HCT116 (cell line): ENCODE results near the gene STK11. TPM values are rescaled to one million over a fixed set of nuclear protein-coding genes. Genes with fewer than 3 reads are reported as not detected.
A peak's percentile ranks its signal among the peaks of the same experiment; 100 is the strongest.

ENCODE experiments used
- ATAC-seq: fragments of 200-7000 bp; cut with Tn5 transposase; 2 replicates; pipeline ENCODE4 v1.9.1; 2020; ENCODE audit warnings: mild to moderate bottlenecking, moderate library complexity
- BruUV-seq: library from RNA; stranded (reverse); fragments of 400-500 nt; replicated peaks from 2 replicates; lab custom pipeline; 2021; lab: Mats Ljungman, UMichigan
- CTCF ChIA-PET: fragments of 300-600 bp; sonication (Branson Sonifier 250); formaldehyde crosslinking; loops from one replicate; lab custom pipeline; 2021; ENCODE audit warnings: antibody characterized with exemption; lab: Charles Lee
- POLR2A ChIA-PET: fragments of 300-600, 350-600 bp; sonication (Branson Sonifier 250); formaldehyde crosslinking; loops from one replicate; lab custom pipeline; 2021; ENCODE audit warnings: antibody characterized with exemption; lab: Charles Lee
- RAD21 ChIA-PET, 2 experiments: fragments of 300-600 bp; sonication (Branson Sonifier 250); formaldehyde crosslinking; loops; one replicate each; lab custom pipeline; 2023; ENCODE audit warnings: low total read pairs in 2 of 2; ENCODE audit not compliant: uncharacterized antibody in 2 of 2, unreplicated experiment in 2 of 2, low non-redundant PET in 1 of 2; lab: Charles Lee
- DNase-seq: peaks from one replicate; pipeline ENCODE4 v3.0.0-alpha.2; 2010; ENCODE audit warnings: low read depth, low spot score
- H2AFZ ChIP-seq: fragments of 200-600 bp; shearing (Covaris generic), sonication (generic); 2 replicates; pipeline ENCODE4 v1.6.1; 2017; ENCODE audit warnings: low read depth, mixed run types, mixed read lengths, antibody characterized with exemption, low read length; ENCODE audit not compliant: poor library complexity, severe bottlenecking
- H3K27ac ChIP-seq: 2 replicates; pipeline ENCODE4 v1.5.1; 2012; ENCODE audit warnings: low read depth, low read length
- H3K27me3 ChIP-seq: fragments of 200-600 bp; sonication (generic); 2 replicates; pipeline ENCODE4 v1.6.1; 2016; ENCODE audit warnings: mixed run types, low read length, mixed read lengths; ENCODE audit not compliant: insufficient read depth
- H3K36me3 ChIP-seq, 2 experiments: fragments of 200-500 bp in 1 of 2; fragments of 200-600 bp in 1 of 2; sonication (Bioruptor generic) in 1 of 2; sonication (generic) in 1 of 2; 2 replicates each; pipeline versions ENCODE4 v1.5.1 to v1.6.1; 2014 to 2016; ENCODE audit warnings: low read length in 2 of 2, inconsistent platforms in 1 of 2, mixed read lengths in 1 of 2, mixed run types in 1 of 2; ENCODE audit not compliant: insufficient read depth in 2 of 2, control insufficient read depth in 1 of 2
- H3K4me1 ChIP-seq, 2 experiments: fragments of 200-600 bp in 1 of 2; sonication (generic) in 1 of 2; 2 replicates each; pipeline versions ENCODE4 v1.5.1 to v1.6.1; 2012 to 2017; ENCODE audit warnings: low read length in 2 of 2, inconsistent platforms in 1 of 2, mild to moderate bottlenecking in 1 of 2, mixed read lengths in 1 of 2, mixed run types in 1 of 2, moderate library complexity in 1 of 2; ENCODE audit not compliant: insufficient read depth in 2 of 2, control insufficient read depth in 1 of 2
- H3K4me2 ChIP-seq: fragments of 200-600 bp; sonication (generic); 2 replicates; pipeline ENCODE4 v1.6.1; 2017; ENCODE audit warnings: mixed run types, low read length, mixed read lengths
- H3K4me3 ChIP-seq, 2 experiments: fragments of 200-600 bp in 1 of 2; sonication (generic) in 1 of 2; replicated peaks in 1 of 2; 2 replicates each; pipeline ENCODE4 v1.5.1; 2011 to 2016; ENCODE audit warnings: low read length in 2 of 2, control low read depth in 1 of 2, low read depth in 1 of 2, mild to moderate bottlenecking in 1 of 2, mixed read lengths in 1 of 2, mixed run types in 1 of 2
- H3K79me2 ChIP-seq: fragments of 200-600 bp; sonication (generic); 2 replicates; pipeline ENCODE4 v1.6.1; 2017; ENCODE audit warnings: mild to moderate bottlenecking, mixed run types, low read length, moderate library complexity, mixed read lengths; ENCODE audit not compliant: insufficient read depth
- H3K9ac ChIP-seq: fragments of 200-600 bp; sonication (generic); 2 replicates; pipeline ENCODE4 v1.6.1; 2016; ENCODE audit warnings: low read length, mixed read lengths
- H3K9me2 ChIP-seq: fragments of 200-600 bp; sonication (generic), shearing (Covaris generic); 2 replicates; pipeline ENCODE4 v1.6.1; 2017; ENCODE audit warnings: mixed run types, mild to moderate bottlenecking, moderate library complexity; ENCODE audit not compliant: insufficient read depth
- H3K9me3 ChIP-seq, 2 experiments: fragments of 200-500 bp in 1 of 2; fragments of 200-600 bp in 1 of 2; sonication (Bioruptor generic) in 1 of 2; sonication (generic) in 1 of 2; 2 replicates each; pipeline ENCODE4 v1.6.1; 2014 to 2017; ENCODE audit warnings: low read length in 2 of 2, mixed read lengths in 2 of 2, inconsistent platforms in 1 of 2, low read depth in 1 of 2, mild to moderate bottlenecking in 1 of 2, mixed run types in 1 of 2, moderate library complexity in 1 of 2; ENCODE audit not compliant: control insufficient read depth in 1 of 2, insufficient read depth in 1 of 2
- H4K20me1 ChIP-seq: fragments of 200-600 bp; sonication (generic), shearing (Covaris generic); 2 replicates; pipeline ENCODE4 v1.6.1; 2017; ENCODE audit warnings: mixed run types, mild to moderate bottlenecking, moderate library complexity; ENCODE audit not compliant: insufficient read depth
- ATF3 ChIP-seq: IDR thresholded peaks from 2 replicates; pipeline ENCODE4 v1.6.1; 2012
- CBX3 ChIP-seq: IDR thresholded peaks from 2 replicates; pipeline ENCODE4 v1.6.1; 2012; ENCODE audit warnings: low read depth
- CTCF ChIP-seq, 3 experiments: fragments of 200-600 bp in 1 of 3; sonication (generic) in 1 of 3; IDR thresholded peaks in 2 of 3; conservative IDR thresholded peaks in 1 of 3; 2 replicates each; pipeline ENCODE4 v1.5.1; 2012 to 2017; ENCODE audit warnings: low read depth in 2 of 3, low read length in 2 of 3, antibody characterized with exemption in 1 of 3, borderline replicate concordance in 1 of 3, control low read depth in 1 of 3, mild to moderate bottlenecking in 1 of 3, mixed read lengths in 1 of 3, mixed run types in 1 of 3, moderate library complexity in 1 of 3; ENCODE audit not compliant: insufficient read depth in 1 of 3
- EGR1 ChIP-seq: IDR thresholded peaks from 2 replicates; pipeline ENCODE4 v1.6.1; 2012; ENCODE audit warnings: low read depth
- ELF1 ChIP-seq: IDR thresholded peaks from 2 replicates; pipeline ENCODE4 v1.6.1; 2012; ENCODE audit warnings: low read depth, borderline replicate concordance
- EZH2 ChIP-seq: fragments of 200-600 bp; sonication (generic); IDR thresholded peaks from 2 replicates; pipeline ENCODE4 v1.6.1; 2017; ENCODE audit warnings: antibody characterized with exemption, mixed run types
- EZH2phosphoT487 ChIP-seq: fragments of 200-600 bp; IDR thresholded peaks from 2 replicates; pipeline ENCODE4 v1.6.1; 2018; ENCODE audit warnings: antibody characterized with exemption, borderline replicate concordance
- FOSL1 ChIP-seq: IDR thresholded peaks from 2 replicates; pipeline ENCODE4 v1.6.1; 2012; ENCODE audit warnings: low read depth
- JUND ChIP-seq: IDR thresholded peaks from 2 replicates; pipeline ENCODE4 v1.6.1; 2012
- MAX ChIP-seq: IDR thresholded peaks from 2 replicates; pipeline ENCODE4 v1.6.1; 2012
- POLR2A ChIP-seq: IDR thresholded peaks from 2 replicates; pipeline ENCODE4 v1.7.0; 2011; ENCODE audit warnings: borderline replicate concordance; ENCODE audit not compliant: insufficient read depth, insufficient read length; ENCODE audit errors: extremely low read depth
- RAD21 ChIP-seq: IDR thresholded peaks from 2 replicates; pipeline ENCODE4 v1.6.1; 2012; ENCODE audit warnings: low read depth, mild to moderate bottlenecking
- SIN3A ChIP-seq: IDR thresholded peaks from 2 replicates; pipeline ENCODE4 v1.6.1; 2012; ENCODE audit warnings: low read depth
- SP1 ChIP-seq: IDR thresholded peaks from 2 replicates; pipeline ENCODE4 v1.6.1; 2012; ENCODE audit warnings: low read depth
- TCF7L2 ChIP-seq: IDR thresholded peaks from 2 replicates; pipeline ENCODE4 v1.7.0; 2011; ENCODE audit warnings: borderline replicate concordance, inconsistent platforms; ENCODE audit not compliant: insufficient read depth, insufficient read length; ENCODE audit errors: extremely low read depth
- ZBTB33 ChIP-seq: IDR thresholded peaks from 2 replicates; pipeline ENCODE4 v1.6.1; 2011; ENCODE audit warnings: mild to moderate bottlenecking, low read length, moderate library complexity; ENCODE audit not compliant: insufficient replicate concordance; ENCODE audit errors: extremely low read depth
- ZFX ChIP-seq: fragments of 450-650 bp; IDR thresholded peaks from 2 replicates; pipeline ENCODE4 v1.6.1; 2017
- intact Hi-C: fragments of 100-400 bp; cut with micrococcal nuclease; formaldehyde crosslinking; loops from 2 replicates; pipeline ENCODE4 v1.10.0; 2022
- total RNA-seq: library from RNA; stranded (reverse); gene quantifications from one replicate; pipeline ENCODE4 v1.2.1, GENCODE V29; 2021; ENCODE audit not compliant: unreplicated experiment

STK11 gene
- total RNA-seq, 1 experiment from 2014 or later, result 86.9 TPM

GRCh38 chr19:1211494-1212234 lies 6.1 kb downstream of the STK11 start:
- Histone ChIP-seq H3K27me3 (no peaks in the 10 kb centered on the region), H3K9ac (no peak overlapping the region), H3K9me2 (no peaks in the 10 kb centered on the region), H3K4me3 (no peak overlapping the region), H2AFZ (no peak overlapping the region)
- POLR2A ChIA-PET, result no interaction called here
- TF ChIP-seq POLR2A (no peak), EGR1 (no peak), EZH2 (no peak), EZH2phosphoT487 (no peak), ELF1 (no peak), ATF3 (no peak), RAD21 (no peak), SIN3A (no peak), JUND (no peak), SP1 (no peak), TCF7L2 (no peak), CBX3 (no peak), FOSL1 (no peak), ZFX (no peak), MAX (no peak), ZBTB33 (no peak), CTCF (IDR thresholded peaks at IDR 0.05 in 2 of 3, conservative IDR thresholded peaks at IDR 0.05 in 1 of 3; ENCODE audit: borderline replicate concordance in 1 of 3, insufficient read depth in 1 of 3, low read depth in 2 of 3, low read length in 2 of 3) (no peak)
- TF ChIP-seq, all 23 proteins: peak for 0
- intact Hi-C loops, result no loop called here
- Histone ChIP-seq H3K27ac (peak overlapping the region; percentile 47; the same call in 1 of the 2 replicates), H3K4me2 (no peak overlapping the region), H3K9me3 (no peaks in the 10 kb centered on the region), H4K20me1 (no peaks in the 10 kb centered on the region), H3K4me1 (peaks cover 33 to 74% of the 10 kb centered on the region in 2 experiments), H3K36me3 (peaks cover 2 to 32% of the 10 kb centered on the region in 2 experiments; a peak in 3 of 4 replicates), H3K79me2 (peaks cover 99% of the 10 kb centered on the region)
- BruUV-seq, result no TSS peak
- ATAC-seq (peak; percentile 37; the same call in 1 of the 2 replicates), DNase-seq (no peak)
- RAD21 ChIA-PET, result no interaction called here
- CTCF ChIA-PET, result no interaction called here
